Tibial nerve (tissue), 4 donors: ENCODE results near the gene NR3C1. TPM values are rescaled to one million over a fixed set of nuclear protein-coding genes. Genes with fewer than 3 reads are reported as not detected.

Experiments used
- DNase-seq, 2 donors: peaks; one replicate each; pipeline ENCODE4 v3.0.0-alpha.2; 2019; ENCODE audit warnings: low spot score in 2 of 2
- H3K27ac ChIP-seq, 4 donors: fragments of 200-600 bp; sonication (generic) in 3 of 4; one replicate each; pipeline ENCODE4 v1.5.1; 2017 to 2019; ENCODE audit warnings: mild to moderate bottlenecking in 1 of 4
- H3K27me3 ChIP-seq, 2 donors: fragments of 200-600 bp; sonication (generic) in 1 of 2; one replicate each; pipeline versions ENCODE4 v1.5.1 to v1.6.0; 2017 to 2019
- H3K36me3 ChIP-seq, 3 donors: fragments of 200-600 bp; sonication (generic); one replicate each; pipeline ENCODE4 v1.5.1; 2018 to 2019
- H3K4me1 ChIP-seq, 4 donors: fragments of 200-600 bp; sonication (generic) in 3 of 4; one replicate each; pipeline ENCODE4 v1.5.1; 2017 to 2019
- H3K4me3 ChIP-seq, 4 donors: fragments of 200-600 bp; sonication (generic) in 3 of 4; one replicate each; pipeline ENCODE4 v1.5.1; 2017 to 2019; ENCODE audit warnings: mild to moderate bottlenecking in 1 of 4, moderate library complexity in 1 of 4
- H3K9me3 ChIP-seq, 4 donors: fragments of 200-600 bp; sonication (generic) in 3 of 4; one replicate each; pipeline ENCODE4 v1.5.1; 2017 to 2019
- EP300 ChIP-seq, 2 donors: sonication (generic); formaldehyde crosslinking; IDR thresholded peaks; one replicate each; pipeline ENCODE4 v1.6.1; 2017; ENCODE audit warnings: antibody characterized with exemption in 2 of 2, mild to moderate bottlenecking in 1 of 2
- POLR2A ChIP-seq, 2 donors: fragments of 450-650 bp; IDR thresholded peaks; one replicate each; pipeline ENCODE4 v1.6.1; 2017; ENCODE audit warnings: antibody characterized with exemption in 2 of 2, mild to moderate bottlenecking in 2 of 2, moderate library complexity in 2 of 2
- WGBS, 2 donors: methylation state at CpG; one replicate each; pipeline ENCODE4 v1.1.5; 2018; 5-methylcytosine and 5-hydroxymethylcytosine counted together
- total RNA-seq, 4 donors: library from RNA; depleted of rRNA; stranded (reverse); fragments of >200 nt; gene quantifications; one replicate each; pipeline ENCODE4 v1.1.0, GENCODE V29; 2016
- TF ChIP-seq, protein P1 (sequence below), 5 experiments: fragments of 200-600 bp in 3 of 5; fragments of 450-650 bp in 2 of 5; sonication (generic) in 3 of 5; IDR thresholded peaks; one replicate each; pipeline ENCODE4 v1.5.1; 2016 to 2019; ENCODE audit warnings: antibody characterized with exemption in 5 of 5, mild to moderate bottlenecking in 3 of 5, moderate library complexity in 2 of 5

NR3C1 gene
- total RNA-seq, 4 donors from 2014 or later = 47.1 to 86.2 (median 75.8) TPM

DNA sequence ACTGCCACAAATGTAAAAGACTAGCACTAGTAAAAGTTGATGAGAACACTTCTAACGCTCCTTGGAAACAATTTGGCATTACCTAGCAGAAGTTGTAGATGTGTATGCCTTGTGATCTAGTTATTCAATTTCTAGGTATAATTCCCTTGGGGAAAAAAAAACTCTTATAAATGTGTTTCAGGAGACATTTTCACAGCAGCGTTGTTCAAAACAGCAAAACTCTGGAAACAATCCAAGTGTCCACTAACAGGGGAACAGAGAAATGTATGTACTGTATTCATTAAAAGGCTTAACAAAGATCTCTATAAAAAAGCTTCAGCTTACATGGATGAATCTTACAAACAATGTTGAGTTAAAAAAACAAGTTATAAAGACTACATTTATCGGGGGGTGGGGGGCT, 30.4 kb downstream of the NR3C1 start:
- peaks cover 0 to 71% (median 8%) of the 10 kb centered on the region in 4 donors for H3K4me1 ChIP-seq
- TF ChIP-seq EP300 (IDR thresholded peaks at IDR 0.05) (no peak), POLR2A (IDR thresholded peaks at IDR 0.05) (no peak)
- TF ChIP-seq, protein P1, sequence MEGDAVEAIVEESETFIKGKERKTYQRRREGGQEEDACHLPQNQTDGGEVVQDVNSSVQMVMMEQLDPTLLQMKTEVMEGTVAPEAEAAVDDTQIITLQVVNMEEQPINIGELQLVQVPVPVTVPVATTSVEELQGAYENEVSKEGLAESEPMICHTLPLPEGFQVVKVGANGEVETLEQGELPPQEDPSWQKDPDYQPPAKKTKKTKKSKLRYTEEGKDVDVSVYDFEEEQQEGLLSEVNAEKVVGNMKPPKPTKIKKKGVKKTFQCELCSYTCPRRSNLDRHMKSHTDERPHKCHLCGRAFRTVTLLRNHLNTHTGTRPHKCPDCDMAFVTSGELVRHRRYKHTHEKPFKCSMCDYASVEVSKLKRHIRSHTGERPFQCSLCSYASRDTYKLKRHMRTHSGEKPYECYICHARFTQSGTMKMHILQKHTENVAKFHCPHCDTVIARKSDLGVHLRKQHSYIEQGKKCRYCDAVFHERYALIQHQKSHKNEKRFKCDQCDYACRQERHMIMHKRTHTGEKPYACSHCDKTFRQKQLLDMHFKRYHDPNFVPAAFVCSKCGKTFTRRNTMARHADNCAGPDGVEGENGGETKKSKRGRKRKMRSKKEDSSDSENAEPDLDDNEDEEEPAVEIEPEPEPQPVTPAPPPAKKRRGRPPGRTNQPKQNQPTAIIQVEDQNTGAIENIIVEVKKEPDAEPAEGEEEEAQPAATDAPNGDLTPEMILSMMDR (IDR thresholded peaks at IDR 0.05) = no peak
- 36 to 48% methylated on average over 3 of the region's 3 CpGs for WGBS, 2 donors

DNA sequence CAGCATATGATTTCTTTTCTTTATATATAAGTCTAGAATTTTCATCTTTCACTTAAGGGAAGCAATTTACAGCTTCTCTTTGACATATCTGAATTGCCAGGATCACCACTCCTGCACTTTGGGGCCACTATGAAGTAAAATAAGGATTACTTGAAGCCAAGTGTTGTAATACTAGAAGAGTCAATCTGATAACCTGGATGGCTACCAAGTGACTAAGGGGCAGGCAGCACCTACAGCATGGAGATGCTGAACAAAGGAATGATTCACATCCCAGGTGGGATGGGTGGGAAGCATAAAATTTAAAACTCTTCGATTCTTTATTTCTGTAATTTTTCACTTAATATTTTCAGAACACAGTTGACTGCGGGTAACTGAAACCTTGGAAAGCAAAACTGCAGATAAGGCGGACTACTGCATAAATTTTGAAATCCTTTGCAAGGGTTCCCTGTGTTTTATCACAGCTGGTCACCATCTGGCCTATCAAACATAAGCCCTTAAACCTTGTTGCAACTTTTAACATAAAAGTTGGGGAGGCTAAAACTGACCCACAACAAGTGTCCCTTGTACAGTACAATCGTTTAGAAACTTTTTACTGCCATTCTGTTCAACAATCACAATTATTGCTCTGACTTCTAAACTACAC, 31.2 kb downstream of the NR3C1 start:
- H3K4me3 ChIP-seq = no peak overlapping the region
- peaks cover 0 to 63% (median 6%) of the 10 kb centered on the region in 4 donors for H3K4me1 ChIP-seq
- WGBS, 2 donors = 76% methylated on average over 4 of the region's 4 CpGs
- H3K9me3 ChIP-seq = peaks cover 0 to 6% (median 2%) of the 10 kb centered on the region in 4 donors
- no peaks in the 10 kb centered on the region for H3K27me3 ChIP-seq
- no peak for DNase-seq
- H3K27ac ChIP-seq = no peak overlapping the region
- peaks cover 0 to 14% (median 0%) of the 10 kb centered on the region in 3 donors for H3K36me3 ChIP-seq
- TF ChIP-seq EP300 (IDR thresholded peaks at IDR 0.05) = no peak
- no peak for TF ChIP-seq POLR2A (IDR thresholded peaks at IDR 0.05)
- TF ChIP-seq, protein P1 (IDR thresholded peaks at IDR 0.05) = no peak

More for the DNA sequence above, 30.4 kb downstream of the NR3C1 start:
- Histone ChIP-seq H3K9me3 (peaks cover 0 to under 1% (median 0%) of the 10 kb centered on the region in 4 donors), H3K27me3 (no peaks in the 10 kb centered on the region), H3K27ac (no peak overlapping the region), H3K36me3 (peaks cover 0 to 9% (median 0%) of the 10 kb centered on the region in 3 donors), H3K4me3 (no peak overlapping the region)
- DNase-seq = no peak

DNA sequence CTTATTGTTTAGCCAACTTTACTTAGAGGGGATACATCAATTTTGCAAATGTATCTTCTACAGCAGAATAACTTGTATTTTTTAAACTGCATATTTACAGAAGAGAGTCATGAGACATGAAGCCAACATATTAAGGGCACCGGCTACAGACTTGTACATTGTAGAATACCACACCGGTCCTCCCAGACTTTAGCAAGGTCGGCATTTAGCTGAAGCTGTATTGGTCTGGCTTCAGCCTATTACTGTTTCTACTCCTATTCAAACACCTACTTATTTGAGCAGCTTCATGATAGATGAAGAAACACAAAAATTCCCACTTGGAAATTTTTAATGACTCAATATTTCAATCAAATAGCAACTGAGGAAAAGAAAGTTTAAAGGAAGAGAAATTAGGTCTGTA, 33.0 kb downstream of the NR3C1 start:
- Histone ChIP-seq H3K4me1 (peaks cover 0 to 47% (median 4%) of the 10 kb centered on the region in 4 donors), H3K4me3 (no peak overlapping the region), H3K36me3 (peaks cover 0 to 14% (median 0%) of the 10 kb centered on the region in 3 donors), H3K9me3 (peaks cover 0 to 6% (median 2%) of the 10 kb centered on the region in 4 donors), H3K27ac (no peak overlapping the region), H3K27me3 (no peaks in the 10 kb centered on the region)
- no peak for DNase-seq
- 71 to 77% methylated on average over 3 of the region's 3 CpGs for WGBS, 2 donors
- no peak for TF ChIP-seq POLR2A (IDR thresholded peaks at IDR 0.05)
- TF ChIP-seq, protein P1 (IDR thresholded peaks at IDR 0.05) = no peak
- TF ChIP-seq EP300 (IDR thresholded peaks at IDR 0.05) = no peak

DNA sequence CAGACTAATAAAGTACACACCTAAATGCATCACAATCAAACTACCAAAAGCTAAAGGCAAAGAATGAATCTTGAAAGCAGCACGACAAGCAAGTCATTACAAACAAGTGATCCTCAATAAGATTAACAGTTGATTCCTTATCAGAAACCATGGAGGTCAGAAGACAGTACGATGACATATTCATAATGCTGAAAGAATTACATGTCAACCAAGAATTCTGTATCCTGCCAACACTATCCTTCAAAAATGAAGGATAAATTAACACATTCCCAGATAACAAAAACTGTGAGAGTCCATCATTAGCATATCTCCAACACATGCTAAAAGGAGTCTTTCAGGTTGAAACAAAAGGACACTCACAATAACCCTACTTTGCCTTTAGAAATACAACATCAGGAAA, 39.4 kb downstream of the NR3C1 start:
- WGBS, 2 donors = 87 to 90% methylated on average over 2 of the region's 2 CpGs
- Histone ChIP-seq H3K4me1 (peaks cover 0 to 32% (median 9%) of the 10 kb centered on the region in 4 donors), H3K4me3 (no peak overlapping the region), H3K9me3 (peaks cover 0 to 35% (median 11%) of the 10 kb centered on the region in 4 donors), H3K36me3 (peaks cover 0 to 28% (median 0%) of the 10 kb centered on the region in 3 donors), H3K27me3 (no peaks in the 10 kb centered on the region), H3K27ac (no peak overlapping the region)
- TF ChIP-seq POLR2A (IDR thresholded peaks at IDR 0.05) = no peak
- no peak for TF ChIP-seq EP300 (IDR thresholded peaks at IDR 0.05)
- TF ChIP-seq, protein P1 (IDR thresholded peaks at IDR 0.05) = no peak
- DNase-seq = no peak

DNA sequence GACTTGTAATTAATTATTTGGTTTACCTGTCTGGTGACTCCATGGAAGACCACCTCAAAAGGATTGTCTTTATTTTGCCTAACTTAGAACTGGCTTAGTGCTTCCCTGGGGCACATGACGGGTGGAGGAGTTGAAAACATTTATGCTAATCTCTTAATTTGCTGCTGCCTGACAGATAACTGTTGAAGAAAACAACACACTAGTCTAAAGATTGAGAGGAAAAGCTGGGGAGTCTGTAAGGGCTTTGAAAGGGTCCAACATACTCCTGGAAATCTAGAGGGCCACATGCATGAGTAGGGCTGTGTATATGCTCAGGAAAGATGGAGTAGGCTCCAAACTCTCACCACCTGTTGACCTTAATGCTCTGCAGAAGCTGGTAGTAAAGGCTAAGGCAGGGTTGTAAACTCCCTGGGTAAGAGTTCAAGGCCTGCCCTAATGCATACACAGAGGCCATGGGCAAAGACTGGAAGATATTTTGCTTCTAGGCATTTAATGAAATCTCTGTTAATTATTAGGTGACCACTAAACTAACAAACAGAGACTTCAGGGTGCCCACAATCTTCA, 40.7 kb downstream of the NR3C1 start:
- Histone ChIP-seq H3K4me1 (peaks cover 0 to 36% (median 10%) of the 10 kb centered on the region in 4 donors), H3K27me3 (no peaks in the 10 kb centered on the region), H3K4me3 (no peak overlapping the region), H3K9me3 (peaks cover 0 to 31% (median 10%) of the 10 kb centered on the region in 4 donors), H3K27ac (no peak overlapping the region), H3K36me3 (peaks cover 0 to 18% (median 0%) of the 10 kb centered on the region in 3 donors)
- WGBS, 2 donors = 100% methylated on average over 1 of the region's 1 CpG
- DNase-seq = no peak
- no peak for TF ChIP-seq EP300 (IDR thresholded peaks at IDR 0.05)
- TF ChIP-seq, protein P1 (IDR thresholded peaks at IDR 0.05) = no peak
- no peak for TF ChIP-seq POLR2A (IDR thresholded peaks at IDR 0.05)
